ENCODE measurements around the gene LGALS4.
"Not testable (repeated sequence)": the region's sequence is repeated elsewhere in the genome, so short reads cannot be mapped to it uniquely, and the experiment has no call there.

The LGALS4 gene

GRCh38 chr19:38792250-38793111, 20.3 kb downstream of the LGALS4 start:
- DNase-seq, result no peak

GRCh38 chr19:38791451-38792064, 21.2 kb downstream of the LGALS4 start:
- not testable (repeated sequence) for DNase-seq

- DNase-seq, result not testable (repeated sequence)
Observed at GRCh38 chr19:38790507-38791403, 22.0 kb downstream of the LGALS4 start.

GRCh38 chr19:38788478-38789243, 24.1 kb downstream of the LGALS4 start, which contains the start of gene LGALS7B:
Gene LGALS7B, plus strand, starts transcription at chr19:38789200. Its CDS starts 27 bp downstream, at chr19:38789227.
- no peak for DNase-seq

GRCh38 chr19:38786572-38787265, 26.0 kb downstream of the LGALS4 start:
- no peak for DNase-seq

- not testable (repeated sequence) for DNase-seq
Observed at GRCh38 chr19:38786061-38786460, 26.7 kb downstream of the LGALS4 start.

GRCh38 chr19:38785187-38785699, 27.5 kb downstream of the LGALS4 start:
- DNase-seq, result no peak

GRCh38 chr19:38784224-38784623, 28.5 kb downstream of the LGALS4 start:
- no peak for DNase-seq

GRCh38 chr19:38782212-38782611, 30.5 kb downstream of the LGALS4 start:
- not testable (repeated sequence) for DNase-seq

- no peak for DNase-seq
Observed at GRCh38 chr19:38781058-38781457, 31.7 kb downstream of the LGALS4 start.

- DNase-seq, result no peak
Observed at GRCh38 chr19:38780443-38780842, 32.3 kb downstream of the LGALS4 start.

GRCh38 chr19:38778733-38779132, 34.0 kb downstream of the LGALS4 start:
- DNase-seq, result no peak

- no peak for DNase-seq
Observed at GRCh38 chr19:38774181-38774950, 38.4 kb downstream of the LGALS4 start.

- no peak for DNase-seq
Observed at GRCh38 chr19:38773469-38774177, 39.1 kb downstream of the LGALS4 start, which contains the start of gene LGALS7. Gene LGALS7, minus strand, starts transcription at chr19:38773517. Its CDS starts 25 bp downstream, at chr19:38773492.

GRCh38 chr19:38771569-38771968, 41.2 kb downstream of the LGALS4 start:
- DNase-seq, result not testable (repeated sequence)

GRCh38 chr19:38770949-38771275, 41.8 kb downstream of the LGALS4 start:
- not testable (repeated sequence) for DNase-seq

- DNase-seq, result not testable (repeated sequence)
Observed at GRCh38 chr19:38770228-38770948, 42.4 kb downstream of the LGALS4 start.

GRCh38 chr19:38769635-38770211, 43.0 kb downstream of the LGALS4 start:
- peak; percentile 19 for DNase-seq

All from midbrain (tissue), 1 donor.